Keratinocyte (primary cell): Measurements from ENCODE around the gene YDJC. TPM values are rescaled to one million over a fixed set of nuclear protein-coding genes. Genes with fewer than 3 reads are reported as not detected.

ENCODE experiments used
- DNase-seq: peaks from one replicate; pipeline ENCODE4 v3.0.0-alpha.2; 2011; ENCODE audit warnings: low read depth, missing footprints, low spot score
- FAIRE-seq: peaks from 2 replicates; lab custom pipeline; 2011; peaks lifted over from hg19 to GRCh38; lab: Jason Lieb, UNC
- H2AFZ ChIP-seq: 2 replicates; pipeline ENCODE4 v1.6.0; 2012; ENCODE audit warnings: low read length, control low read depth, inconsistent platforms; ENCODE audit not compliant: control insufficient read depth
- H3K27ac ChIP-seq: 2 replicates; pipeline ENCODE4 v1.5.1; 2011; ENCODE audit warnings: low read length; ENCODE audit not compliant: control insufficient read depth, insufficient read depth
- H3K27me3 ChIP-seq: 3 replicates; pipeline ENCODE4 v1.6.0; 2011; ENCODE audit warnings: low read length; ENCODE audit not compliant: control insufficient read depth, insufficient read depth; ENCODE audit errors: extremely low read depth
- H3K36me3 ChIP-seq, 2 experiments: 2 replicates in 1 of 2; 3 replicates in 1 of 2; pipeline ENCODE4 v1.5.1; 2011; ENCODE audit warnings: low read length in 2 of 2, mild to moderate bottlenecking in 1 of 2; ENCODE audit not compliant: control insufficient read depth in 2 of 2, insufficient read depth in 2 of 2; ENCODE audit errors: extremely low read depth in 1 of 2
- H3K4me1 ChIP-seq: 3 replicates; pipeline ENCODE4 v1.5.1; 2011; ENCODE audit warnings: low read length; ENCODE audit not compliant: control insufficient read depth, insufficient read depth; ENCODE audit errors: extremely low read depth
- H3K4me2 ChIP-seq: 3 replicates; pipeline ENCODE4 v1.6.0; 2011; ENCODE audit warnings: low read depth, low read length; ENCODE audit not compliant: control insufficient read depth, insufficient read depth; ENCODE audit errors: extremely low read depth
- H3K4me3 ChIP-seq, 3 experiments: fragments of 200-600 bp in 1 of 3; sonication (generic) in 1 of 3; 2 replicates in 2 of 3; 3 replicates in 1 of 3; pipeline ENCODE4 v1.5.1; 2011 to 2016; ENCODE audit warnings: low read length in 3 of 3, mild to moderate bottlenecking in 3 of 3, control low read depth in 2 of 3, inconsistent platforms in 1 of 3, low read depth in 1 of 3, mixed read lengths in 1 of 3, mixed run types in 1 of 3, moderate library complexity in 1 of 3; ENCODE audit not compliant: control insufficient read depth in 2 of 3, insufficient read depth in 2 of 3; ENCODE audit errors: extremely low read depth in 1 of 3
- H3K79me2 ChIP-seq: 2 replicates; pipeline ENCODE4 v1.6.0; 2012; ENCODE audit warnings: low read length; ENCODE audit not compliant: control insufficient read depth, insufficient read depth
- H3K9ac ChIP-seq: 3 replicates; pipeline ENCODE4 v1.6.0; 2011; ENCODE audit warnings: low read length; ENCODE audit not compliant: control insufficient read depth, insufficient read depth; ENCODE audit errors: extremely low read depth
- H3K9me1 ChIP-seq: 3 replicates; pipeline ENCODE4 v1.6.0; 2011; ENCODE audit warnings: low read length; ENCODE audit not compliant: control insufficient read depth, insufficient read depth; ENCODE audit errors: extremely low read depth
- H3K9me3 ChIP-seq: 2 replicates; pipeline ENCODE4 v1.5.1; 2012; ENCODE audit warnings: low read depth, low read length; ENCODE audit not compliant: control insufficient read depth
- H4K20me1 ChIP-seq: 3 replicates; pipeline ENCODE4 v1.6.0; 2011; ENCODE audit warnings: low read length; ENCODE audit not compliant: control insufficient read depth, insufficient read depth; ENCODE audit errors: extremely low read depth
- EZH2 ChIP-seq: IDR thresholded peaks from one replicate; pipeline ENCODE4 v1.6.1; 2012; ENCODE audit warnings: inconsistent platforms, mild to moderate bottlenecking, low read length, moderate library complexity
- dilution Hi-C: fragments of 300-500 bp; cut with MboI; formaldehyde crosslinking; loops from one replicate; pipeline ENCODE4 v1.7.0; 2020; ENCODE audit warnings: low sequenced_read_pairs; ENCODE audit not compliant: extremely low pct_ligation_motif_present
- polyA plus RNA-seq, 5 experiments: library from polyadenylated mRNA; depleted of rRNA in 3 of 5; stranded (reverse) in 3 of 5; stranded (forward) in 1 of 5; unstranded in 1 of 5; fragments of >200 nt; gene quantifications; 1 replicate in 1 of 5; 2 replicates in 3 of 5; 3 replicates in 1 of 5; pipeline versions ENCODE4 v1.2.1 to v1.2.3, GENCODE V29; 2011 to 2012; ENCODE audit warnings: missing spikeins in 2 of 5, low read depth in 1 of 5, low replicate concordance in 1 of 5
- TF ChIP-seq, protein P1 (sequence below), 3 experiments: IDR thresholded peaks in 1 of 3; conservative IDR thresholded peaks in 1 of 3; optimal IDR thresholded peaks in 1 of 3; 2 replicates in 2 of 3; 3 replicates in 1 of 3; pipeline versions ENCODE3 to v1.5.1; 2011; ENCODE audit warnings: low read length in 3 of 3, mild to moderate bottlenecking in 3 of 3, moderate library complexity in 2 of 3, control low read depth in 1 of 3, inconsistent platforms in 1 of 3; ENCODE audit not compliant: insufficient read depth in 2 of 3; ENCODE audit errors: extremely low read depth in 1 of 3

The YDJC gene
- polyA plus RNA-seq, 1 donor (not counting 4 experiments of a cell fraction or from before 2014, with no cell fraction given): 18.2 TPM

DNA sequence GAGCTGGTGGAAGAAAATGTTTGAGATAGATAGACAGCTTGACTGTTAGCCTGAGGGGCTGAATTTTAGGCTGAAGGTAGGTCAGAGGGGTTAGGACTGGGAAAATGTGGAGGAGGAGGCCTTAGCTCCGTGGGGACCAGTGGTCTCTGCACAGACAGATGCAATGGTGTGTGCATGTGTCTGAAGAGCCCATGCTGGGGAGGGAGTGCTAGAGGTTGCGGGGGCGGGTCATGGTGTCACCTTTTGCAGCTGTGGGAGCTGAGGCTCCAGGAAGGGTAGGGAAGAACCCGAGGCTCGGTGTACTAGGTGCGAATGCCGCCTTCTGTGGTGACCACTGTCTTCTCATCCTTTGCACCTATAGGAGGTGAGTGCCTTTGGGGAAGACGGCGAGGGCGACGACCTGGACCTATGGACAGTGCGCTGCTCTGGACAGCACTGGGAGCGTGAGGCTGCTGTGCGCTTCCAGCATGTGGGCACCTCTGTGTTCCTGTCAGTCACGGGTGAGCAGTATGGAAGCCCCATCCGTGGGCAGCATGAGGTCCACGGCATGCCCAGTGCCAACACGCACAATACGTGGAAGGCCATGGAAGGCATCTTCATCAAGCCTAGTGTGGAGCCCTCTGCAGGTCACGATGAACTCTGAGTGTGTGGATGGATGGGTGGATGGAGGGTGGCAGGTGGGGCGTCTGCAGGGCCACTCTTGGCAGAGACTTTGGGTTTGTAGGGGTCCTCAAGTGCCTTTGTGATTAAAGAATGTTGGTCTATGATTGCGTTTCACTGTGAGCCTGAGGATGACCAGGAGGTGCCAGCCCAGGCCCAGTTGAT is 13.9 kb upstream of the YDJC start:
- dilution Hi-C loops: no loop called here
- Histone ChIP-seq H3K4me2 (peak overlapping the region; percentile 86), H2AFZ (no peak overlapping the region), H3K4me3 (peak overlapping the region; percentile 73 to 89 (median 88)), H3K27me3 (no peaks in the 10 kb centered on the region), H3K36me3 (peaks cover 12% of the 10 kb centered on the region in 2 experiments), H3K4me1 (peaks cover 17% of the 10 kb centered on the region), H3K9ac (peak overlapping the region; percentile 91), H4K20me1 (peaks cover 11% of the 10 kb centered on the region), H3K79me2 (peaks cover 23% of the 10 kb centered on the region), H3K9me3 (no peaks in the 10 kb centered on the region), H3K9me1 (no peaks in the 10 kb centered on the region), H3K27ac (peak overlapping the region; percentile 78)
- DNase-seq (no peak), FAIRE-seq (no peak)
- no peak for TF ChIP-seq EZH2
- TF ChIP-seq, protein P1, sequence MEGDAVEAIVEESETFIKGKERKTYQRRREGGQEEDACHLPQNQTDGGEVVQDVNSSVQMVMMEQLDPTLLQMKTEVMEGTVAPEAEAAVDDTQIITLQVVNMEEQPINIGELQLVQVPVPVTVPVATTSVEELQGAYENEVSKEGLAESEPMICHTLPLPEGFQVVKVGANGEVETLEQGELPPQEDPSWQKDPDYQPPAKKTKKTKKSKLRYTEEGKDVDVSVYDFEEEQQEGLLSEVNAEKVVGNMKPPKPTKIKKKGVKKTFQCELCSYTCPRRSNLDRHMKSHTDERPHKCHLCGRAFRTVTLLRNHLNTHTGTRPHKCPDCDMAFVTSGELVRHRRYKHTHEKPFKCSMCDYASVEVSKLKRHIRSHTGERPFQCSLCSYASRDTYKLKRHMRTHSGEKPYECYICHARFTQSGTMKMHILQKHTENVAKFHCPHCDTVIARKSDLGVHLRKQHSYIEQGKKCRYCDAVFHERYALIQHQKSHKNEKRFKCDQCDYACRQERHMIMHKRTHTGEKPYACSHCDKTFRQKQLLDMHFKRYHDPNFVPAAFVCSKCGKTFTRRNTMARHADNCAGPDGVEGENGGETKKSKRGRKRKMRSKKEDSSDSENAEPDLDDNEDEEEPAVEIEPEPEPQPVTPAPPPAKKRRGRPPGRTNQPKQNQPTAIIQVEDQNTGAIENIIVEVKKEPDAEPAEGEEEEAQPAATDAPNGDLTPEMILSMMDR (optimal IDR thresholded peaks at IDR 0.05 in 1 of 3, IDR thresholded peaks at IDR 0.05 in 1 of 3, conservative IDR thresholded peaks at IDR 0.05 in 1 of 3; ENCODE audit: extremely low read depth in 1 of 3, insufficient read depth in 2 of 3, low read length in 3 of 3): peak; percentile 23 to 58 (median 27)

- peak overlapping the region; percentile 91 for H3K9ac ChIP-seq
- TF ChIP-seq, protein P1 (optimal IDR thresholded peaks at IDR 0.05 in 1 of 3, IDR thresholded peaks at IDR 0.05 in 1 of 3, conservative IDR thresholded peaks at IDR 0.05 in 1 of 3; ENCODE audit: extremely low read depth in 1 of 3, insufficient read depth in 2 of 3, low read length in 3 of 3): peak; percentile 61 to 63 (median 63)
- no peak for TF ChIP-seq EZH2
- peaks cover 11% of the 10 kb centered on the region for H4K20me1 ChIP-seq
- H3K79me2 ChIP-seq: peaks cover 23% of the 10 kb centered on the region
- dilution Hi-C loops: no loop called here
- no peak for DNase-seq
- peak overlapping the region; percentile 80 for H2AFZ ChIP-seq
- H3K9me3 ChIP-seq: no peaks in the 10 kb centered on the region
- peak; percentile 29 for FAIRE-seq
- peak overlapping the region; percentile 78 for H3K27ac ChIP-seq
- H3K36me3 ChIP-seq: peaks cover 9 to 12% of the 10 kb centered on the region in 2 experiments
- H3K9me1 ChIP-seq: no peaks in the 10 kb centered on the region
- no peaks in the 10 kb centered on the region for H3K27me3 ChIP-seq
- peaks cover 17% of the 10 kb centered on the region for H3K4me1 ChIP-seq
- H3K4me3 ChIP-seq: peak overlapping the region; percentile 73 to 89 (median 88)
- H3K4me2 ChIP-seq: peak overlapping the region; percentile 86
Observed at GRCh38 chr22:21642584-21643448, 13.0 kb upstream of the YDJC start.
